Measurements from ENCODE around the gene KRT72. TPM values are rescaled to one million over a fixed set of nuclear protein-coding genes. Genes with fewer than 3 reads are reported as not detected.
A peak's percentile ranks its signal among the peaks of the same experiment; 100 is the strongest.

The KRT72 gene
- total RNA-seq, 1 donor = not detected

DNA sequence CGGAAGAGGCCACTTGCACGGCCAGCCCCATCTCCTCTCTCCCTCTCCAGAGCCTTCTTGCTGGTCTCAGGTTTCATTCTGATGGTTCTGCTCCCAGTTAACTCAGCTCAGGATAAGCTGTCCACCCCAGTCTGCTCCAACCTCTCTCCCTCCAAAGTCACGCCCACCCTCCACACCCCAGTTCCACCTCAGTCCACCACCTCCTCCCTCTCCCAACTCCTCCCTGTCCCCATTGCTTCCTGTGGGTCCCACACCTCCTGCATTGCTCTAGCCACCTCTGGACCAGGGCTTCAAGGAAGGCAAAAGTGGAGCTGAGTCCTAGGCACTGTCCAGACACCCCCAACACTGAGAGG, 61.5 kb downstream of the KRT72 start:
- H3K79me2 ChIP-seq (ENCODE audit: insufficient read depth, low read length) = no peaks in the 10 kb centered on the region
- no peak for DNase-seq (ENCODE audit: insufficient read length, low spot score, missing footprints)
- no peak overlapping the region for H3K4me2 ChIP-seq (ENCODE audit: insufficient read depth, low read length)
- no peaks in the 10 kb centered on the region for H3K4me1 ChIP-seq (ENCODE audit: insufficient read depth, low read length)
- H3K27ac ChIP-seq (ENCODE audit: low read depth, low read length) = no peak overlapping the region
- H3K27me3 ChIP-seq (ENCODE audit: insufficient read depth, low read length) = peaks cover 7% of the 10 kb centered on the region
- H3K36me3 ChIP-seq (ENCODE audit: insufficient read depth, low read length) = no peaks in the 10 kb centered on the region
- no peak overlapping the region for H3K4me3 ChIP-seq (ENCODE audit: insufficient read depth, low read length)
- H3K9me3 ChIP-seq (ENCODE audit: low read depth, low read length) = no peaks in the 10 kb centered on the region
- TF ChIP-seq, protein P1, sequence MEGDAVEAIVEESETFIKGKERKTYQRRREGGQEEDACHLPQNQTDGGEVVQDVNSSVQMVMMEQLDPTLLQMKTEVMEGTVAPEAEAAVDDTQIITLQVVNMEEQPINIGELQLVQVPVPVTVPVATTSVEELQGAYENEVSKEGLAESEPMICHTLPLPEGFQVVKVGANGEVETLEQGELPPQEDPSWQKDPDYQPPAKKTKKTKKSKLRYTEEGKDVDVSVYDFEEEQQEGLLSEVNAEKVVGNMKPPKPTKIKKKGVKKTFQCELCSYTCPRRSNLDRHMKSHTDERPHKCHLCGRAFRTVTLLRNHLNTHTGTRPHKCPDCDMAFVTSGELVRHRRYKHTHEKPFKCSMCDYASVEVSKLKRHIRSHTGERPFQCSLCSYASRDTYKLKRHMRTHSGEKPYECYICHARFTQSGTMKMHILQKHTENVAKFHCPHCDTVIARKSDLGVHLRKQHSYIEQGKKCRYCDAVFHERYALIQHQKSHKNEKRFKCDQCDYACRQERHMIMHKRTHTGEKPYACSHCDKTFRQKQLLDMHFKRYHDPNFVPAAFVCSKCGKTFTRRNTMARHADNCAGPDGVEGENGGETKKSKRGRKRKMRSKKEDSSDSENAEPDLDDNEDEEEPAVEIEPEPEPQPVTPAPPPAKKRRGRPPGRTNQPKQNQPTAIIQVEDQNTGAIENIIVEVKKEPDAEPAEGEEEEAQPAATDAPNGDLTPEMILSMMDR (IDR thresholded peaks at IDR 0.05; ENCODE audit: extremely low read depth, low read depth, low read length) = no peak
- no peak overlapping the region for H2AFZ ChIP-seq (ENCODE audit: low read length)
- no peaks in the 10 kb centered on the region for H4K20me1 ChIP-seq (ENCODE audit: insufficient read depth, low read length)

DNA sequence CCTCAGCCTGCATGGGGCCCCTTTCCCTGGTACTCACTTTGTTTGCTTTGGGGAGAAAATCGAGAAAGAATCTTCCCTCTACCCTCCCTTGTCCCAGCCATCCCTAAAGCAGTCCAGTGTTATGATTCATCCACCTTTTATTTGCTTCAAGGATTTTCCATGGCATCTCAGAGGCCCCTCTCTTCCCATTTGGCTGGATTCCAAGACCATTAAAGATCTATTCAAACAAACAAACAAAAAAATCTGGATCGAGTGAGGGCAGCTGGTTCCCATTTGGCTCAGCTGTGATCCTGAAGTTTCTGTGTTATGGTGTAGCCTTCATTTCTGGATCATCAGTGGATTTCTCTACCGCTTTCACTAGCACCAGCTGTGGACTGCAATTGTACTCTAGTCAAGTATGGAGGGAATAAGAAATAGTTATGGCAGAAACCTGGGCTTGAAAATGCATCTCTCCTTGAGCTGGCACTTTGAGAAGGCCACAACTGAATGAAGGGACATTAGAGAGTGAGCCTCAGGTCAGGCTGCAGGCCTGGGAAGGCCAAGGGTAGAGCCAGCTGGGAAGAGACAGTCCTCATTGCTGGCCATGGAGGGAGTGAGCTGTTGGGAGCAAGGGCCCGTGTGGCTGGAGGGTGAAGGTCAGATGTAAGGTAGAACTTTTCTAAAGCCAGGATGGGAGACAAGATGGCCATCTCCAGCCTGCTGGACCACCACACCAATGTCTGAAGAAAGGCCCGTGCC, 62.0 kb downstream of the KRT72 start:
- no peak overlapping the region for H2AFZ ChIP-seq (ENCODE audit: low read length)
- no peak overlapping the region for H3K27ac ChIP-seq (ENCODE audit: low read depth, low read length)
- no peaks in the 10 kb centered on the region for H3K4me1 ChIP-seq (ENCODE audit: insufficient read depth, low read length)
- TF ChIP-seq, protein P1 (IDR thresholded peaks at IDR 0.05; ENCODE audit: extremely low read depth, low read depth, low read length) = no peak
- DNase-seq (ENCODE audit: insufficient read length, low spot score, missing footprints) = peak; percentile 69
- H4K20me1 ChIP-seq (ENCODE audit: insufficient read depth, low read length) = no peaks in the 10 kb centered on the region
- H3K27me3 ChIP-seq (ENCODE audit: insufficient read depth, low read length) = peaks cover 4% of the 10 kb centered on the region
- no peaks in the 10 kb centered on the region for H3K9me3 ChIP-seq (ENCODE audit: low read depth, low read length)
- no peaks in the 10 kb centered on the region for H3K36me3 ChIP-seq (ENCODE audit: insufficient read depth, low read length)
- no peak overlapping the region for H3K4me3 ChIP-seq (ENCODE audit: insufficient read depth, low read length)
- no peaks in the 10 kb centered on the region for H3K79me2 ChIP-seq (ENCODE audit: insufficient read depth, low read length)
- H3K4me2 ChIP-seq (ENCODE audit: insufficient read depth, low read length) = no peak overlapping the region

DNA sequence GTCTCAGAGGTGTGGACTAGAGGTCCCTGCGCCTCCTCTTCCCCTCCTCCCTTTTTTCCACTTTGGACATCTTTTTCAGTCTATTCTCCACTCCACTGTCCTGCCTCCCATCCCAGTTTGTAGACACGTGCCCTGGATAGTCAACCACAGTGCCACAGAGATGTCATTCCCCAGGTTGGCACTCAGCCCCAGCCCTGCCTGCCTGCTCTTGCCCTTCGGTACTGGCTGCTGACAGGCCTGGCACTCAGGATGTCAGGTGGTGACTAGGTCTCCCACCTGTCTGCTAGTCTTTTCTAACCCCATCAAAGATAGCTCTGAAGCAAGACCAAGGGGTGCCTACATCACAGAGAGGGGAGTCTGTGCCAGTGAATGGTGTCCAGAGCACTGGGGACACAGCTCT, 64.2 kb downstream of the KRT72 start:
- no peaks in the 10 kb centered on the region for H3K36me3 ChIP-seq (ENCODE audit: insufficient read depth, low read length)
- no peaks in the 10 kb centered on the region for H4K20me1 ChIP-seq (ENCODE audit: insufficient read depth, low read length)
- no peaks in the 10 kb centered on the region for H3K79me2 ChIP-seq (ENCODE audit: insufficient read depth, low read length)
- H3K4me1 ChIP-seq (ENCODE audit: insufficient read depth, low read length) = no peaks in the 10 kb centered on the region
- no peak overlapping the region for H3K4me2 ChIP-seq (ENCODE audit: insufficient read depth, low read length)
- no peak overlapping the region for H2AFZ ChIP-seq (ENCODE audit: low read length)
- no peak overlapping the region for H3K4me3 ChIP-seq (ENCODE audit: insufficient read depth, low read length)
- no peak overlapping the region for H3K27ac ChIP-seq (ENCODE audit: low read depth, low read length)
- H3K27me3 ChIP-seq (ENCODE audit: insufficient read depth, low read length) = no peaks in the 10 kb centered on the region
- peak; percentile 51 for DNase-seq (ENCODE audit: insufficient read length, low spot score, missing footprints)
- TF ChIP-seq, protein P1 (IDR thresholded peaks at IDR 0.05; ENCODE audit: extremely low read depth, low read depth, low read length) = no peak
- H3K9me3 ChIP-seq (ENCODE audit: low read depth, low read length) = no peaks in the 10 kb centered on the region

Other genes with a start within 250 kb of the KRT72 start
- gene KRT85, start 234.0 kb downstream of the KRT72 start, total RNA-seq = not detected in 2 replicates
- gene KRT84, start 215.8 kb downstream of the KRT72 start, total RNA-seq = not detected in 2 replicates
- not detected in 2 replicates for gene KRT82, start 195.1 kb downstream of the KRT72 start, total RNA-seq
- under 0.01 TPM in 1 of 2 replicates, not detected in the other for gene KRT75, start 167.1 kb downstream of the KRT72 start, total RNA-seq
- gene KRT6B, start 149.3 kb downstream of the KRT72 start, total RNA-seq = not detected in 2 replicates
- gene KRT6C, start 127.7 kb downstream of the KRT72 start, total RNA-seq = not detected in 2 replicates
- gene KRT6A, start 108.2 kb downstream of the KRT72 start, total RNA-seq = under 0.01 and 0.72 TPM in 2 replicates
- gene KRT5, start 81.1 kb downstream of the KRT72 start, total RNA-seq = 0.36 TPM in 1 of 2 replicates, not detected in the other
- gene KRT71, start 48.3 kb downstream of the KRT72 start, total RNA-seq = not detected in 2 replicates
- gene KRT74, start 27.6 kb downstream of the KRT72 start, total RNA-seq = not detected in 2 replicates
- gene KRT73, start 17.1 kb upstream of the KRT72 start, total RNA-seq = not detected in 2 replicates
- gene KRT2, start 50.7 kb upstream of the KRT72 start, total RNA-seq = not detected in 2 replicates
- not detected in 2 replicates for gene KRT1, start 78.9 kb upstream of the KRT72 start, total RNA-seq
- not detected in 2 replicates for gene KRT77, start 102.1 kb upstream of the KRT72 start, total RNA-seq
- not detected in 2 replicates for gene KRT76, start 175.9 kb upstream of the KRT72 start, total RNA-seq
- not detected in 2 replicates for gene KRT3, start 194.7 kb upstream of the KRT72 start, total RNA-seq
- not detected in 2 replicates for gene KRT4, start 212.7 kb upstream of the KRT72 start, total RNA-seq
- gene KRT79, start 232.8 kb upstream of the KRT72 start, total RNA-seq = not detected in 2 replicates
- gene KRT78, start 247.5 kb upstream of the KRT72 start, total RNA-seq = not detected in 2 replicates

Data from osteoblast (primary cell).